ENCODE results near the gene KIF26B.

The KIF26B gene

DNA sequence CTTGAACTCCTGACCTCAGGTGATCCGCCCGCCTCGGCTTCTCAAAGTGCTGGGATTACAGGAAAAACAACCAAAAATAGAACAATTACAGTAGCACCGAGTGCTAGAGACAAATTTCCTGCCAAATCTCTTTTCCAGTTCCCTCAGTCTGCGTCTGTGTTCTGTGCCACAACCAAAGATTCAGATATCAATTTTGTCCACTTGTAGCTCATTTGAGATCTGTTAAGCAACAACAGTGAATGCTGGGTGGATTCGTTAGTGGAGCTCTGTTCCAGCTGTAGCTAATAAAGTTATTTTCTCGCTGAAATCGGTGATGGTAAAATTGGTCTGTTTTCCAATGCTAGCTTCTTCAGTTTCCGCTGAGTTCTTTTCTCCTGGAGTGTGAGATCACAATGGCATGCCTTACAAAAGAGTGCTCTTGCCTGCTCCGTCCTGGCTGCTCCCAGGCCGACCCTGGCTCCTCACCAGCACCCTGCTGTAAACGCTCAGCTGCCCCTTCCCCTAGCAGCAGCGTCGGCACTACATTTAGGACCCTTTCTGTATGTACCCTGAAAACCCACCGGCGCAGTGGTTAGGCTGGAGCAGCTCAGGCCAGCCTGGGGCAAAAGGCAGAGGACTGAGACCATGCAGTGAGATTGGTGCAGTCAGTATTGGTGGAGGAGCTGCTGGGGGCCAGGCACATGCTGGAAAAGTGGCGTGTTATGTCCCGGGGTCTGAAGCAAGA is 395.4 kb downstream of the KIF26B start:
- no peak for DNase-seq

DNA sequence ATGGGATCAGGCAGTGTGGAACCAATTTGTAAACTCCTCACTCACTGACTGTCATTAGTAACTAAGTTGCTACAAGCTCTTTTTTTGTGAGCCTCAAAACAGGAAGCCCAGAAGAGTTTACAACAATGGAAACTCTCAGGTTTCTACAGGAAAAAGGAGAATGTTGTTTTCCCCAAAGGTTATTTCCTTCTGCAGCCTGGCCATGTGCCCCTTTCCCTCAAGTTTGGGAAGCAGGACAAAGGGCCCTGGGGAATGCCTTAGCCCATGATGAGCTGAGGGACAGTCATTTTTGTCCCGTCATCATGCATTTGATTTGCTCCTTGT is 395.9 kb downstream of the KIF26B start:
- DNase-seq, result no peak

DNA sequence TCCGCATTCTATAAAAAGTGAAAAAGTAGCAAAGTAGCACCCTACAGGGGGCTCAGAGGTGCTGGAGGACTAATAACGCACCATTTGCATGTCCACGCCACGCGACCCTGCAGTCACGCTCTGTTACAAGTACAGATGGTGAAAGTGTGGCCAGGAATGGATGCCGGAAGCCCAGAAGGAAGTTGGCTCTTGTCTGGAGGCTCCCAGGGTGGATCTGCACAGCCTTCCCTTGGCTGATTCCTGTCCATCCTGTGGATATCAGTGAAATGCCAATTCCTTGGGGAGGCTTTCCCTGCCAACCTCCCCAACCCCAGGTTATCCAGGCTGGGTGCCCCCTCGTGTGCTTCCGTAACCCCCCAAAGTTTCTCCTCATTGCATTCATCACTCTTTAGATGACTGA is 396.8 kb downstream of the KIF26B start:
- no peak for DNase-seq

- no peak for DNase-seq
Measured at GRCh38 chr1:245552331-245552730, 397.5 kb downstream of the KIF26B start.

DNA sequence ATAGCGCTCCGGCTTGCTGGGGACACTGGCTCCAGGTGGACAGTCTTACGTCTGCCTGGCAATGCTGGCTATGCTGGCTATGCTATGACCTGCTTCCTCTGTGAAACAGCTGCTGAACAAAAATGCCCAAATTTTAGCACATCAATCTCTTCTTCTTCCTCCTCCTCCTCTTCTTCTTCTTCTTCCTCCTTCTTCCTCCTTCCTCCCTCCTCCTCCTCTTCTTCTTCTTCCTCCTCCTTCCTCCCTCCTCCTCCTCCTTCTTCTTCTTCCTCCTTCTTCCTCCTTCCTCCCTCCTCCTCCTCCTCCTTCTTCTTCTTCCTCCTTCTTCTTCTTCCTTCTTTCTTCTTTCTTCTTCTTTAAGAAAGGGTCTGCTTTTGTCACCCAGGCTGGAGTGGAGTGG is 401.3 kb downstream of the KIF26B start:
- no peak for DNase-seq

DNA sequence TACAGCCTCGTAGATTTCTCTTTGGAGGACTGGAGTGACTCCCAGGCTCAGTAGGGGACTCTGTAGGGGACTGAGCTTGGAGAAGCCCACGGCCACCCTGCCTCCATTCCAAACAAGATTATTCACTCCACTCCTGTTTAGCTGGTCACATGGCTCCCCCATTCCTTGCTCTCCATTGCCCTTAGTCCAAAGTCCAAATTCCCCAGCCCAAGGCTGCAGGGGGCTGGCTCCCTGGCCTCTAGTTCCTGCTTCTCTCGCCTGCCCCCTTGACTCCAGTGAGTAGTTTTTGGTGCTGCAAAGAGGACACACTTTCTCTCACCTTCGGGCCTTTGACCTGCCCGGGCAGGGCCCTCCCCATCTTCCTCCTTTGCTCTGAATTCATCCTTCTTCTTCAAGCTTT is 403.3 kb downstream of the KIF26B start:
- no peak for DNase-seq

DNA sequence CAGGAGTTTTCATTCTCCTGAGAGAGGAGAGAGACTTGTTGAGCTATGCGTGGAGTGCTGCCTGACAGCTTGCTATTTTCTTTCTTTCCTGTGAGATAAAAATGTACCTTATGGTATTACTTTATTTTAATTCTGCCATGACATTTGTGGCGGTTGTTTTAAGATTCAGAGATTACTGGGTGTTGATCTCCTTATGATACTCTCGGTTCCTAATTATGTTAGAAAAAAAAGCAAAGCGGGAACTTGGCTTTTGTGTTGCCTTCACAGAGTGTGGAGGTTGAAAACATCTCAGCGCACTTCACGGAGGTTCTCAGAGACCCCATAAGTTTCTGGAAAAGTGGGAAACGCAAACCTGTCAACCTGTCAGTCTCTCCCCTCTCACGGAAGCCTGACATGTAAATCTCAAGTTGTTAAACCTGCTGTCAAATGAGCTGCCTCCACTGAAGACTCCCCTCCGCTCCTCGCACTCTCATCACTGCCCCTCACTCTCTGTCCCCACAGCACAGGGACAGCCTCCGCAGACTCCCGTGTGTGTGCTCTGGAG is 405.6 kb downstream of the KIF26B start:
- DNase-seq, result no peak

DNA sequence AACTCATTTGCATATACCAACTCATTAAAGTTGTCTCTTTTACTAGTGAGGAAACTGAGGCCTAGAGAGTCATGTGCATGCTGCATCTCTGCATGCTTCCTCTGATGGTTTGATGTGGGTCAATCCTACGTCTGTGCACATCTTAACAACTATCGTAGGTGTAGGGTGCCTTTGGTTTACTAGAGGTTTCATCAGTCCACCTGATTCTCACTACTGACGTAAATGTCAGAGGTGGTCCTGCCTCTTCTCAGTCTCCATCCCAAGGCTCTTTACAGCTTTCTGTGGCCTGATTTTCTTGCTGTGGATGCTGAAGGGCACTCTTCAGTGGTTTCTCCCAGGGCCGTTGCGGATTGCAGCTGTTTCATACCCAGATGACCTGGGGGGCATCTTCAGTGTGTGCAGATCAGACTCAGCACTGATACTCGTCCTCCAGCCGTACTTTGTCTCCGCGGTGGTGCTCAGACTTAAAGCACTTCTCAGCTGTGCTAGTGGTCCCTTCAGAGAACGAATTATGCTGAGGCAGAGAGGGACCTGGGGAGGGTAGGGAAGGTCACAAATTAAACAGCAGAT is 407.0 kb downstream of the KIF26B start:
- DNase-seq, result no peak

DNA sequence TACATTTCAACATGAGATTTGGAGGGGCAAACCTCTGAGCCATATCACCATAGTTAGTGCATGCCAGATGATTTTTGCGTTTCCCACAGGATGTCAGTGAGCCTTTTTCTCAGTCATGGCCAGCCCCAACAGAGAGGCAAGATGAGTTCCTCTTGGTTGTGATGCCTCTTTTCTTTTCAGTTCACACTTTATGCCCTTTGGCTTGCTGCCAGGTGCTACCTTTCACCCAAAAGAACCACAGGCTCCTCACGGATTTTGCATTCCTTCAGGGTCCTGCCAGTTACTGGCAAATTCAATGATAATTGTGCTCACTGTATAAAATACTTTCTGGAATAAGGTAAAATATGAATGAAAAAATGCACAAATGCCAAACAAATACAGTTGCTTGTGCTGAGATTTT is 411.3 kb downstream of the KIF26B start:
- DNase-seq, result no peak

- DNase-seq, result no peak
Measured at GRCh38 chr1:245566952-245567351, 412.2 kb downstream of the KIF26B start.

- no peak for DNase-seq
Measured at GRCh38 chr1:245571815-245572294, 417.1 kb downstream of the KIF26B start.

DNA sequence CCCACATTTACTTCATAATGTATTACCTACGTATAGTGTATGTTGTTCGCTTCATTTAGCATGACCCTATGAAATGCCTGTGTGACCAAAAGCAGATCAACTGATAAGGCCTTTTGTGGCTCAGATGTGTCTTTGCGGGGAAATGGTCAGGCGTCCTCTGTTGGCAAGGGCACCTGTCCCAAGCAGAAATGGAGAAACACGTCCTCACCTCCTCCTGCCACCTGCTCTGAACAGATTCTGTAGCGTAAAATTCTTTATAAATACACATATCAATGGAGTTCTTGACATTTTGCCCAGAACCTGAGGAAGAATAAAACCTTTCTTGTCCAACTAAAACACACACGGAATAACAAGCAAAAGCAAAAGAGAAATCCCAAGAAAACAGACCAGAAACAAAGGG is 417.9 kb downstream of the KIF26B start:
- DNase-seq, result no peak

DNA sequence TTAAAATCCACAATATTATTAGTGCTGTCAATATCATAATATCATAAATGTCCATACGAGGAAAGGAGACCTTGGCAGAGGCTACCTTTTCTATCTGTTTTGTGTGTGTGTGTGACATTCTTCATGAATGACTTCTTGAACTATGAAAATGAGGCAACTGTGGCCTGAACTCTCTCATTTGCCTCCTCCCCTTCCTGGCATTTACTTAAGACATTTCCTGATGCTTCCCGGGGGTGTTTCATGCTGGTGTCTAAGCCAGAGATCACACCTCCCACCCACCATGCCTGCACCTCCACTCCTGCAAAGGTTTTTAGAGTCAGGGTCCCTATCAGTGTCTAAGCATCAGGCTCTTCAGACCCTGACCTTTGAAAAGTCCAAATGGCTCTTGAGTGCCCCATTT is 420.9 kb downstream of the KIF26B start:
- no peak for DNase-seq

- no peak for DNase-seq
Measured at GRCh38 chr1:245576323-245576722, 421.5 kb downstream of the KIF26B start.

DNA sequence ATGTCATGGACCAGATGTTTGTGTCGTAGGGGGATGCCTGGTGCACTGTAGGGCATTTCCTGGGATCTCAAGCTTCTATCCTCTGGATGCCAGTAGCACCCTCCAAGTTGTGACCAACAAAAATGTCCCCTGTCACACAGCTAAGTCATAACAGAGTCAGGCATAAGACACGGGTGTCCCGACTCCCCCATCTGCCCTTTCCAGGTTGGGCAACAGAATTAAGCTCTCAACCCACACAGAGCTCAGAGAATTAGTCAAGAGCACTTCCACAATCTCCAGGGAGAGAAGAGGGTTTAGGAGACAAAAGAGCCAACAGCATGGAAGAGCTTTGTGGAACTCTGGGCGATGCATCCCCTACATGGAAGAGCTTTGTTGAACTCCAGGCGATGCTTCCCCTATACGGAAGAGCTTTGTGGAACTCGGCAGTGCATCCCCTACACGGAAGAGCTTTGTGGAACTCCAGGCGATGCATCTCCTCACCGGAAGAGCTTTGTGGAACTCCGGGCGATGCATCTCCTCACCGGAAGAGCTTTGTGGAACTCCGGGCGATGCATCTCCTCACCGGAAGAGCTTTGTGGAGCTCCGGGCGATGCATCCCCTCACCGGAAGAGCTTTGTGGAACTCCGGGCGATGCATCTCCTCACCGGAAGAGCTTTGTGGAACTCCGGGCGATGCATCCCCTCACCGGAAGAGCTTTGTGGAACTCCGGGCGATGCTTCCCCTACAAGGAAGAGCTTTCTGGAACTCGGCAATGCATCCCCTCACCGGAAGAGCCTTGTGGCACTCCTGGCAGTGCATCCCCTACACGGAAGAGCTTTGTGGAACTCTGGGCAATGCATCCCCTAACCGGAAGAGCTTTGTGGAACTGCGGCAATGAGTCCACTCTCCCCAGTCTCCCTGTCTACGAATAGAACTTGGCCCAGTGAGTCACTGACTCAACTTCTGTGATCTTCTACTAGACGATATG is 422.7 kb downstream of the KIF26B start:
- DNase-seq, result no peak

- DNase-seq, result no peak
Measured at GRCh38 chr1:245578308-245578707, 423.5 kb downstream of the KIF26B start.

DNA sequence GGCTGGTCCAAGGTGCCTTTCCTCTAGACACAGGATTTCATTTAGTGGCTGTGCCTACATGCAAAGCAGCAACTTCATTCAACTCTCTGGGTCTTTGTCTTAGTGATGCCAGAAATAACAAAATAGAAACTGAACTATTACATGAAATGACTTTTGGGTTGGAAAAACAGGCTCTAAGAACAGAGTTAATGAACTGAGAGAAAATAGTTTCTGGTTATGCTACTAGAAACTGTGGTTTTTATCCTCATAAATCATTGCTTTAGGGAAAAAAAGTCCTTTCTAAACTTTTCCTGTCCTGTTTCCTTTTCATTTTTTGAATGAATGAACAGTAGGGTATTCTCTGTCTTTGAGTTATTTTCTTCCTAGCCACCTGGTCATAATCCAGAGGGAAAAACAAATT is 424.0 kb downstream of the KIF26B start:
- no peak for DNase-seq

- no peak for DNase-seq
Measured at GRCh38 chr1:245579881-245580280, 425.1 kb downstream of the KIF26B start.

- DNase-seq, result no peak
Measured at GRCh38 chr1:245580651-245581050, 425.9 kb downstream of the KIF26B start.

DNA sequence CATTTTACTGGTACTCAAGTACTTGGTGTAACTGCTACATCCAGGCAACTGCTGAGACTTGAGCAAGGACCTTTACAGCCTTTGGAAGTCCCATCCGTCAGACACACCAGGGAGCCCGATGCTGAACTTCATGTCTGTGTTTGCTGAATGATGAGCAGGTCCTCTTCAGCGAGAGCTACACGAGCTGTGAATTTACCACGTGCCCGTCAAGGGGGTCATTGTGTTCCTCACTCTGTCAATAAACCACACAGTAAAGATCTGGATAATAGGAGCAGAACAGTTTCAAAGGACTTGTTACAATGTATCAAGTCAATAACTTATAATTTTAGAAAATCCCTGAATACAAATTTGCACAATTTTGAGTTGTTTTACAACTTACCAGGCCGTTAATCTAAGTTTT is 427.2 kb downstream of the KIF26B start:
- DNase-seq, result no peak

DNA sequence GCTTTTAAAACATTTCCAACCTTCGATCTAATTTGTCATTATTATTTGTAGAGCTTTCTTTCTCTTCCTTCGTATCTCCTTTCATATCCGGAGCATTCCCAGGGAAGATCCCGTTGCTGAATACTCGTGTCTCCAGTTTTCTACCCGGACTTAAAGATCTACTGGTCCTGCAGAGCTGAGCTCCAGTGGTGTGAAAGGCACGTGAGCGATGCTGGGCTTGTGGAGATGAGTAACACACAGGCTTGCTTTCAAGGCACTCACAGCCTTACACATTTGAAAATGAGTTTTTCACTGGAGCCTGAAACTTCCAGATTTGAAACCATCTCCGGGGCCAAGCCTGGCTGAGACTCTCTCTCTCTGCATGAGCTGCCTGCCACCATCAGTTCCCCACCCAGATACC is 428.3 kb downstream of the KIF26B start:
- peak in 1 of 56 donors; percentile 7 for DNase-seq

Data from amygdala (tissue), 56 donors.